Panc1 (cell line): ENCODE results near the gene IGF2R. TPM values are rescaled to one million over a fixed set of nuclear protein-coding genes. Genes with fewer than 3 reads are reported as not detected.

Experiments used
- ATAC-seq: fragments of 200-7000 bp; cut with Tn5 transposase; 2 replicates; pipeline ENCODE4 v1.9.1; 2020; ENCODE audit warnings: mild to moderate bottlenecking, moderate library complexity
- BruUV-seq: library from RNA; stranded (reverse); fragments of 400-500 nt; replicated peaks from 2 replicates; lab custom pipeline; 2021; lab: Mats Ljungman, UMichigan
- CTCF ChIA-PET: fragments of 300-600 bp; sonication (Branson Sonifier 250); formaldehyde crosslinking; loops from one replicate; lab custom pipeline; 2022; ENCODE audit warnings: antibody characterized with exemption; lab: Charles Lee
- POLR2A ChIA-PET: fragments of 300-600 bp; sonication (Branson Sonifier 250); formaldehyde crosslinking; loops from one replicate; lab custom pipeline; 2022; ENCODE audit warnings: antibody characterized with exemption; lab: Charles Lee
- DNase-seq: peaks from one replicate; pipeline ENCODE4 v3.0.0-alpha.2; 2010; ENCODE audit warnings: low read depth, low spot score
- H3K27ac ChIP-seq: 2 replicates; pipeline ENCODE4 v1.5.1; 2011; ENCODE audit warnings: mild to moderate bottlenecking, low read length, inconsistent platforms
- H3K27me3 ChIP-seq: fragments of 200-500 bp; sonication (Bioruptor generic); 2 replicates; pipeline ENCODE4 v1.6.0; 2014; ENCODE audit warnings: low read length, inconsistent platforms; ENCODE audit not compliant: control insufficient read depth, insufficient read depth
- H3K36me3 ChIP-seq: fragments of 200-500 bp; sonication (Bioruptor generic); 2 replicates; pipeline ENCODE4 v1.5.1; 2014; ENCODE audit warnings: inconsistent platforms, mild to moderate bottlenecking, low read length, moderate library complexity; ENCODE audit not compliant: control insufficient read depth, insufficient read depth
- H3K4me1 ChIP-seq: 2 replicates; pipeline ENCODE4 v1.5.1; 2011; ENCODE audit warnings: inconsistent platforms, mild to moderate bottlenecking, low read length, moderate library complexity; ENCODE audit not compliant: control insufficient read depth, insufficient read depth
- H3K4me3 ChIP-seq, 2 experiments: 2 replicates each; pipeline ENCODE4 v1.5.1; 2011 to 2012; ENCODE audit warnings: low read depth in 2 of 2, low read length in 2 of 2, mild to moderate bottlenecking in 2 of 2, inconsistent platforms in 1 of 2, moderate library complexity in 1 of 2
- H3K9me3 ChIP-seq: fragments of 200-500 bp; sonication (Bioruptor generic); 2 replicates; pipeline ENCODE4 v1.5.1; 2014; ENCODE audit warnings: low read depth, mild to moderate bottlenecking, inconsistent platforms, low read length, moderate library complexity; ENCODE audit not compliant: control insufficient read depth, insufficient read depth
- POLR2AphosphoS5 ChIP-seq: IDR thresholded peaks from 2 replicates; pipeline ENCODE4 v1.6.1; 2012; ENCODE audit warnings: mild to moderate bottlenecking, low read depth, low read length, moderate library complexity
- SIN3A ChIP-seq: IDR thresholded peaks from 2 replicates; pipeline ENCODE4 v1.6.1; 2012; ENCODE audit warnings: low read depth, mild to moderate bottlenecking, low read length, moderate library complexity, borderline replicate concordance; ENCODE audit not compliant: insufficient read depth
- TCF7L2 ChIP-seq: IDR thresholded peaks from 2 replicates; pipeline ENCODE4 v1.6.1; 2011; ENCODE audit warnings: mild to moderate bottlenecking, low read depth, low read length, inconsistent platforms
- in situ Hi-C: cut with HindIII; loops from 2 replicates; pipeline ENCODE4 v1.10.0; 2016; ENCODE audit warnings: low sequenced_read_pairs, low pct_unique_long_range_greater_than_20kb
- intact Hi-C: fragments of 100-400 bp; cut with micrococcal nuclease; formaldehyde crosslinking; loops from one replicate; pipeline ENCODE4 v1.10.0; 2022; ENCODE audit not compliant: unreplicated experiment
- total RNA-seq: library from RNA; stranded (reverse); gene quantifications from one replicate; pipeline ENCODE4 v1.2.1, GENCODE V29; 2021; ENCODE audit not compliant: unreplicated experiment
- TF ChIP-seq, protein P1 (sequence below), 2 experiments: IDR thresholded peaks; 2 replicates each; pipeline ENCODE4 v1.6.1; 2011 to 2012; ENCODE audit warnings: low read depth in 2 of 2, control low read depth in 1 of 2, low read length in 1 of 2, mild to moderate bottlenecking in 1 of 2, moderate library complexity in 1 of 2; ENCODE audit not compliant: insufficient read depth in 1 of 2
- TF ChIP-seq, protein P2 (sequence below): fragments of 450-650 bp; IDR thresholded peaks from 2 replicates; pipeline ENCODE4 v1.5.1; 2017; ENCODE audit warnings: mild to moderate bottlenecking

Gene IGF2R
- total RNA-seq, 1 experiment from 2014 or later: 163 TPM

- TF ChIP-seq TCF7L2 (no peak), POLR2AphosphoS5 (no peak), SIN3A (no peak)
- TF ChIP-seq, protein P1, sequence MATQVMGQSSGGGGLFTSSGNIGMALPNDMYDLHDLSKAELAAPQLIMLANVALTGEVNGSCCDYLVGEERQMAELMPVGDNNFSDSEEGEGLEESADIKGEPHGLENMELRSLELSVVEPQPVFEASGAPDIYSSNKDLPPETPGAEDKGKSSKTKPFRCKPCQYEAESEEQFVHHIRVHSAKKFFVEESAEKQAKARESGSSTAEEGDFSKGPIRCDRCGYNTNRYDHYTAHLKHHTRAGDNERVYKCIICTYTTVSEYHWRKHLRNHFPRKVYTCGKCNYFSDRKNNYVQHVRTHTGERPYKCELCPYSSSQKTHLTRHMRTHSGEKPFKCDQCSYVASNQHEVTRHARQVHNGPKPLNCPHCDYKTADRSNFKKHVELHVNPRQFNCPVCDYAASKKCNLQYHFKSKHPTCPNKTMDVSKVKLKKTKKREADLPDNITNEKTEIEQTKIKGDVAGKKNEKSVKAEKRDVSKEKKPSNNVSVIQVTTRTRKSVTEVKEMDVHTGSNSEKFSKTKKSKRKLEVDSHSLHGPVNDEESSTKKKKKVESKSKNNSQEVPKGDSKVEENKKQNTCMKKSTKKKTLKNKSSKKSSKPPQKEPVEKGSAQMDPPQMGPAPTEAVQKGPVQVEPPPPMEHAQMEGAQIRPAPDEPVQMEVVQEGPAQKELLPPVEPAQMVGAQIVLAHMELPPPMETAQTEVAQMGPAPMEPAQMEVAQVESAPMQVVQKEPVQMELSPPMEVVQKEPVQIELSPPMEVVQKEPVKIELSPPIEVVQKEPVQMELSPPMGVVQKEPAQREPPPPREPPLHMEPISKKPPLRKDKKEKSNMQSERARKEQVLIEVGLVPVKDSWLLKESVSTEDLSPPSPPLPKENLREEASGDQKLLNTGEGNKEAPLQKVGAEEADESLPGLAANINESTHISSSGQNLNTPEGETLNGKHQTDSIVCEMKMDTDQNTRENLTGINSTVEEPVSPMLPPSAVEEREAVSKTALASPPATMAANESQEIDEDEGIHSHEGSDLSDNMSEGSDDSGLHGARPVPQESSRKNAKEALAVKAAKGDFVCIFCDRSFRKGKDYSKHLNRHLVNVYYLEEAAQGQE (IDR thresholded peaks at IDR 0.05; ENCODE audit: insufficient read depth in 1 of 2, low read depth in 2 of 2, low read length in 1 of 2): no peak
- TF ChIP-seq, protein P2, sequence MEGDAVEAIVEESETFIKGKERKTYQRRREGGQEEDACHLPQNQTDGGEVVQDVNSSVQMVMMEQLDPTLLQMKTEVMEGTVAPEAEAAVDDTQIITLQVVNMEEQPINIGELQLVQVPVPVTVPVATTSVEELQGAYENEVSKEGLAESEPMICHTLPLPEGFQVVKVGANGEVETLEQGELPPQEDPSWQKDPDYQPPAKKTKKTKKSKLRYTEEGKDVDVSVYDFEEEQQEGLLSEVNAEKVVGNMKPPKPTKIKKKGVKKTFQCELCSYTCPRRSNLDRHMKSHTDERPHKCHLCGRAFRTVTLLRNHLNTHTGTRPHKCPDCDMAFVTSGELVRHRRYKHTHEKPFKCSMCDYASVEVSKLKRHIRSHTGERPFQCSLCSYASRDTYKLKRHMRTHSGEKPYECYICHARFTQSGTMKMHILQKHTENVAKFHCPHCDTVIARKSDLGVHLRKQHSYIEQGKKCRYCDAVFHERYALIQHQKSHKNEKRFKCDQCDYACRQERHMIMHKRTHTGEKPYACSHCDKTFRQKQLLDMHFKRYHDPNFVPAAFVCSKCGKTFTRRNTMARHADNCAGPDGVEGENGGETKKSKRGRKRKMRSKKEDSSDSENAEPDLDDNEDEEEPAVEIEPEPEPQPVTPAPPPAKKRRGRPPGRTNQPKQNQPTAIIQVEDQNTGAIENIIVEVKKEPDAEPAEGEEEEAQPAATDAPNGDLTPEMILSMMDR: no peak
- Histone ChIP-seq H3K27me3 (no peaks in the 10 kb centered on the region), H3K4me3 (peak overlapping the region in 1 of 2 experiments; percentile 32; a peak in 2 of 4 replicates), H3K27ac (peak overlapping the region; percentile 78), H3K36me3 (no peaks in the 10 kb centered on the region), H3K4me1 (peaks cover 82% of the 10 kb centered on the region), H3K9me3 (no peaks in the 10 kb centered on the region)
- intact Hi-C loops (no loop called here), in situ Hi-C loops (no loop called here)
- POLR2A ChIA-PET: interaction anchor here (0.6 to 0.7 kb wide), 2 partner anchors 222 to 1030 kb away, joined by 3 to 4 read pairs; no protein-coding TSS in a partner anchor
- ATAC-seq: peak; percentile 27
- no TSS peak for BruUV-seq
- CTCF ChIA-PET: interaction anchor here (0.6 kb wide), 2 partner anchors 43 to 96 kb away, joined by 3 to 5 read pairs; no protein-coding TSS in a partner anchor
- no peak for DNase-seq
Measured at GRCh38 chr6:159981403-159982245, 12.7 kb downstream of the IGF2R start.

GRCh38 chr6:159982731-159983506 is 14.0 kb downstream of the IGF2R start:
- ATAC-seq: no peak
- H3K9me3 ChIP-seq: no peaks in the 10 kb centered on the region
- TF ChIP-seq, protein P2: no peak
- TF ChIP-seq TCF7L2 (no peak), POLR2AphosphoS5 (no peak), SIN3A (no peak)
- TF ChIP-seq, protein P1 (IDR thresholded peaks at IDR 0.05; ENCODE audit: insufficient read depth in 1 of 2, low read depth in 2 of 2, low read length in 1 of 2): no peak
- BruUV-seq: no TSS peak
- peak overlapping the region; percentile 78 for H3K27ac ChIP-seq
- peaks cover 69% of the 10 kb centered on the region for H3K4me1 ChIP-seq
- no peaks in the 10 kb centered on the region for H3K36me3 ChIP-seq
- CTCF ChIA-PET: no interaction called here
- POLR2A ChIA-PET: interaction anchor here (0.5 to 0.7 kb wide), 2 partner anchors 154 to 1028 kb away, joined by 3 to 5 read pairs; no protein-coding TSS in a partner anchor
- no peak for DNase-seq
- H3K27me3 ChIP-seq: no peaks in the 10 kb centered on the region
- in situ Hi-C loops: no loop called here
- H3K4me3 ChIP-seq: no peak overlapping the region
- intact Hi-C loops: no loop called here
